HTR-8/SVneo (cell line): ENCODE results near the gene CCL7.

Experiments
- DNase-seq: peaks from one replicate; pipeline ENCODE4 v3.0.0; 2011; ENCODE audit warnings: low spot score, mixed read lengths; ENCODE audit not compliant: insufficient read length
- FAIRE-seq: peaks from 2 replicates; lab custom pipeline; 2011; peaks lifted over from hg19 to GRCh38; lab: Jason Lieb, UNC

CCL7 gene

DNA sequence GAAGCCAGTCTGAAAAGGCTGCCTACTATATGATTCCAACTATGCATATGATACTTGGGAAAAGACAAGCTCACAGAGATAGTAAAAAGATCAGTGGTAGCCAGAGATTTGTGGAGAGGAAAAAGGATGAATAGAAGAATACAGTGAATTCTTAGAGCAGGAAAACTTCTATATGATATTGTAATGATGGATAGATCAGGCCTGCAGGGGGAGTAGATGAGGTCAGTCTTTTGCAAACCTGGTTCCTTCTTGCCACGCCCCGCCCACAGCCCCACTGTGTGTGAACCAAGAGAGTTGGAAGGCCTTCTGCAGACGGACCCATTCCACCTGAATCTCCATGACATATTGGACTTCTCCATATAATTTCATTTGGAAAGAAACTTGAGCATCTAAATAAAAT is 48.5 kb downstream of the CCL7 start:
- no peak for FAIRE-seq
- DNase-seq, result no peak

DNA sequence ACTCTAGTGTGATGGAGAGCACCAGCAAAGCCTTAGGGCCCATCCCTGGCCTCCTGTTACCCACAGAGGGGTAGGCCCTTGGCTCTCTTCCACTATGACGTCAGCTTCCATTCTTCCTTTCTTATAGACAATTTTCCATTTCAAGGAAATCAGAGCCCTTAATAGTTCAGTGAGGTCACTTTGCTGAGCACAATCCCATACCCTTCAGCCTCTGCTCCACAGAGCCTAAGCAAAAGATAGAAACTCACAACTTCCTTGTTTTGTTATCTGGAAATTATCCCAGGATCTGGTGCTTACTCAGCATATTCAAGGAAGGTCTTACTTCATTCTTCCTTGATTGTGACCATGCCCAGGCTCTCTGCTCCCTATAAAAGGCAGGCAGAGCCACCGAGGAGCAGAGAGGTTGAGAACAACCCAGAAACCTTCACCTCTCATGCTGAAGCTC is 49.0 kb downstream of the CCL7 start, which contains the start of gene CCL8:
Gene CCL8, plus strand, starts transcription at position 397 of the 445 bp plus-strand sequence. CDS start 67 bp downstream, outside the sequence.
- FAIRE-seq, result no peak
- no peak for DNase-seq
